Gastrocnemius medialis (tissue), 4 donors: ENCODE results near the gene RIOX2.

Experiments
- POLR2A ChIP-seq, 2 donors: fragments of 450-650 bp; IDR thresholded peaks; one replicate each; pipeline ENCODE4 v1.6.1; 2017; ENCODE audit warnings: antibody characterized with exemption in 2 of 2, mild to moderate bottlenecking in 2 of 2, moderate library complexity in 2 of 2
- TF ChIP-seq, protein P1 (sequence below), 5 experiments: fragments of 450-650 bp in 3 of 5; fragments of 200-600 bp in 2 of 5; sonication (generic) in 2 of 5; IDR thresholded peaks in 4 of 5; conservative IDR thresholded peaks in 1 of 5; 1 replicate in 4 of 5; 2 replicates in 1 of 5; pipeline ENCODE4 v1.5.1; 2016 to 2019; ENCODE audit warnings: antibody characterized with exemption in 5 of 5, mild to moderate bottlenecking in 3 of 5, moderate library complexity in 3 of 5

DNA sequence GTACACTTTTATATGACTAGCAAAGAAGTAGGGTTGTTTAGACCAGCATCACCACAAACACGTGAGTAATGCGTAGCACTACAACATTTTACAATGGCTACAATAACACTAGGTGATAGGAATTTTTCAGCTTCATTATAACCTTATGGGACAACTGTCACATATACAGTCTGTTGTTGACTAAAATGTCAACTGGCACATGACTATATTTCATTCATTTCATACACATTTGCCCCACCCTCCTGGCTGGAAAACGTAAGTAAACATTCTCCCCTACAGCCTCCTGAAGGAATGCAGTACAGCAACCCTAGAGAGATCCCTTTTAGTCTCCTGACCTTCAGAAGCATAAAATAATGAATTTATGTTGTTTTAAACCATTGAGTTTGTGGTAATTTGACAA lies 16.2 kb downstream of the RIOX2 start:
- TF ChIP-seq, protein P1, sequence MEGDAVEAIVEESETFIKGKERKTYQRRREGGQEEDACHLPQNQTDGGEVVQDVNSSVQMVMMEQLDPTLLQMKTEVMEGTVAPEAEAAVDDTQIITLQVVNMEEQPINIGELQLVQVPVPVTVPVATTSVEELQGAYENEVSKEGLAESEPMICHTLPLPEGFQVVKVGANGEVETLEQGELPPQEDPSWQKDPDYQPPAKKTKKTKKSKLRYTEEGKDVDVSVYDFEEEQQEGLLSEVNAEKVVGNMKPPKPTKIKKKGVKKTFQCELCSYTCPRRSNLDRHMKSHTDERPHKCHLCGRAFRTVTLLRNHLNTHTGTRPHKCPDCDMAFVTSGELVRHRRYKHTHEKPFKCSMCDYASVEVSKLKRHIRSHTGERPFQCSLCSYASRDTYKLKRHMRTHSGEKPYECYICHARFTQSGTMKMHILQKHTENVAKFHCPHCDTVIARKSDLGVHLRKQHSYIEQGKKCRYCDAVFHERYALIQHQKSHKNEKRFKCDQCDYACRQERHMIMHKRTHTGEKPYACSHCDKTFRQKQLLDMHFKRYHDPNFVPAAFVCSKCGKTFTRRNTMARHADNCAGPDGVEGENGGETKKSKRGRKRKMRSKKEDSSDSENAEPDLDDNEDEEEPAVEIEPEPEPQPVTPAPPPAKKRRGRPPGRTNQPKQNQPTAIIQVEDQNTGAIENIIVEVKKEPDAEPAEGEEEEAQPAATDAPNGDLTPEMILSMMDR (IDR thresholded peaks at IDR 0.05 in 4 of 5, conservative IDR thresholded peaks at IDR 0.05 in 1 of 5) = no peak
- TF ChIP-seq POLR2A (IDR thresholded peaks at IDR 0.05) = no peak
